T47D (cell line): ENCODE measurements around the gene AGPAT2.

Experiments used
- DNase-seq, 2 experiments: peaks; one replicate each; pipeline versions ENCODE4 v3.0.0 to v3.0.0-alpha.2; 2011 to 2012; ENCODE audit warnings: low read depth in 1 of 2, low spot score in 1 of 2
- JUND ChIP-seq: IDR thresholded peaks from 2 replicates; pipeline ENCODE4 v1.6.1; 2012; ENCODE audit warnings: low read depth
- in situ Hi-C: cut with HindIII; loops from 2 replicates; pipeline ENCODE4 v1.10.0; 2016; ENCODE audit warnings: low sequenced_read_pairs, low pct_unique_long_range_greater_than_20kb

AGPAT2 gene

DNA sequence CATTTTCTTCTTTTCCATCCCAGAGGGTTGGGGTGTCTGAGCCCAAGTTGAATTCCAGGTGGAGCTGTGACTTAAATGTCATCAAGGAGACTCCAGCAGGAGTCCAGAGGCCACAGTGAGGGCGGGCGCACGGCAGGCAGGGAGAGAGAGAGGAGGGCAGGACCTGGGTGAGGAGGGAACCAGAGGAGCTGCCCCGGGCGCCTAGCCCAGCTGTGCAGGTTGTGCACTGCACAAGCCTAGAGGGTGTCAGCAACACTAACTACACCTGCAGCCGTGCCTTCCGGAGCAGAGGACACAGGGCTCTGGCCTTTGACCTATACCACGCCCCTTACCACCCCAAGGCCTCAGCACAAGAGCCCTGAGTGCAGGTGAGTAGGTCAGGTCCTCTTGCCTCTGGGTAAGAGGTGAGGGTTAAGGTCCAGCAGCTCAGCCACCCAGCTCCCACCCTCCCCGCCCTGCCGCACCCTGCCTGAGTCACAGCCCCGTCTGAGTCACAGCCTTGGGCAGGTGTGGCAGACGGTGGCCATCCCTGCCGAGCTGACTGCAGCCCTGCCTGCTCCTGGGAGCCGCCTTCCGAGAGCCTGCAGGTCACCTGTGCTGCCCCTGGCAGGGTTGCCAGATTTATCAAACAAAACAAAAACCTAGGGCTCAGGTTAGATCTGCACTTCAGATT, 6.4 kb upstream of the AGPAT2 start:
- in situ Hi-C loops, result no loop called here
- DNase-seq, result peak in 1 of 2 experiments; percentile 47
- no peak for TF ChIP-seq JUND

DNA sequence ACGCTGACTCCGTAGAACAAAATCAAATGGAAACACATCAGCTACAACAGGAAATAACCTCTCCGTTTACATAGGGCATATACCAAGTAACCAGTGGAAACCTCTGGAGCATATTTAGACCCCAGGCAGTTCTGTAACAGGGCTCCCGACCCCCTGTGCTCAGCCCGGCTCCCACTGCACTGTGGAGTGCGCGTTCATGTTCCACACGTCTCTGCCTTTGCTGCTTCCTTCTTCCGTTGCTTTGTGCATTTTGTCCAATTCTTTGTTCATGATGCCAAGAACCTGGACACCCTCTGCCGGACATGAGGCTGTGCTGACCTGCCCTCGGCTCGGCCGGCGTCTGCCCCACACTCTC, 5.9 kb upstream of the AGPAT2 start:
- TF ChIP-seq JUND, result no peak
- in situ Hi-C loops, result no loop called here
- no peak for DNase-seq

DNA sequence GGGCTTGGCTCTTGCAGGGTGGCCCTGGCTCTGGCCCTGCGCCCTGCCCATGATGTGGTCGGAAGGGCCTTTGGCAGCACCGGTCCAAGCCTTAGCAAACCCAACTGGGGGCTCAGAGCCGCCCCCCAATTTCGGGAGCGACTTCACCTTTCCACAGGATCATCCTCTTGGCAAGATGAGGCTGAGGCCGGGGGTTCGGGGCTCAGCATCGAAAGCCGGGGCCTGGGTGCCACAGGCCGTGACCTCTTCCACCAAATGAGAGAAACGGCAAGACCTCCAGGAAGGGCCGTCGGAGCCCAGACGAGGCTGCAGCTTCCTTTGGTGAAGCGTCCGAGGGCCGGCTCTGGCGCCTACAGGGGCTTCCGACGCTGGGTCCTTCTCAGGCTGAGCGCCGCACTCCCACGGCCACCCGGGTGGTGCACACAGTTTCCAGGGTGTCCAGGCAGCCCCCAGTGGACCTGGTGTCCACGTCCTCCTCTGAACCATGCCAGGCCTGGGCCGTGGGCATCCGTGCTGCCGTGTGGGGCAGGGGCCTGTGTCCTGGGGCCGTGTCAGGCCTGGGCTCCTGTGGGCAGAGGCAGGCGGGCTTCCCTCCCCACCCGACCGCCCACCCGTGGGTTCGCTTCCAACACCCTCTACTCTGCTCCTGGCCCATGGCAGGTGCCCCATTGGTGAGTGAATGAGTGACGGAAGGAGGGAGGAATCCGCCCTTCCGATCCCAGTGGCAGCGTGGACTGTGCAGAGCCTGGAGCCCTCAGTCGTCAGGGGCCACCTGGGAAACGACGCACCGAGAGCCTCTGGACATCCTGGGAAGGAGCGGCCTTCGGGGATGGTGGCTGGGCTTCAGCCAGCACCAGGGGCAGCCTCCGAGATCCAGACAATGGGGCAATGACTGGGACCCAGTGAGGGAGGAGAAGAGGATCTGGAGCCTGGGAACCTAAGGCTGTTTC, 5.2 kb upstream of the AGPAT2 start:
- DNase-seq, result no peak

DNA sequence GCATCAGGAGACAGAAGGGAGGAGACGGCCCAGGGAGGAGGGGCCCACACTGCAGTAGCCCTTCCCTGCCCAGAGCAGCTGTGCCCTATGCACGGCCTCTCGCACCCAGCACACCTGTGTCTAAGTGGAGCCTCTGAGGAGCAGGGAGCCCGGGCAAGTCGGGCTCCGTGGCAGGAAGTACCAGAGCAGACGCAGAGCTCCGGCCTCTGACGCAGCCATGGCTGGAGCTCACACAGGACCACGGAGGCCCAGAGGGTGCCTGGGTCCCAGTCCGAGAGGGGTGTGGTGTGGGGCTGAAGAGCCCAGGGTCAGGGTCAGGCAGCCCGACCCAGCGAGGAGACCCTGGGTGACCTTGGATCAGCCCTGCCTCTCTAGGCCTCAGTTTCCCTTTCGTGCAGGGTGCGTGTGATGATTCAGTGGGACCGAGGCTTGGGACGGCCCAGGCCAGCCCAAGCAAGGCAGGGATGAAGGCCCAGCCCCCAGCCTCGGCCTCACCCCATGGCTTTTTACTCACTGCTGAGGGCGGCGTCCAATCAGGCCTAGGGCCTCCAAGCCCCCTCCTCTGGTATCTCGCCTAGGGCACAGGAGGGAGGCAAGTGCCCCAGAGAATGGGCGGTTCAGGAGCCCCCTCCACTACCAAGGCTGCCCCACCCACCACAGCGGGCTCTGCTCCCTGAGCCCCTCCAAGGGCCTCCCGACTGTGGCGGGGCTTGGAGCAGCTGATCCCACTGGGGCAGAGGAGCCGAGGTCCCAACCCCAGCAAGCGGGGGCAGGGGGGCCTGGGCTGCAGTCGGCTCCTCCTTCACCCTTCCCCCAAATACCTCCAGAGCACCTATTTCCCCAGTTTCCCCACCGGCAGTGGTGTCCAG, 4.3 kb upstream of the AGPAT2 start:
- TF ChIP-seq JUND, result no peak
- in situ Hi-C loops, result no loop called here
- DNase-seq, result no peak

More for the DNA sequence above, 5.2 kb upstream of the AGPAT2 start:
- in situ Hi-C loops, result no loop called here
- TF ChIP-seq JUND, result no peak

DNA sequence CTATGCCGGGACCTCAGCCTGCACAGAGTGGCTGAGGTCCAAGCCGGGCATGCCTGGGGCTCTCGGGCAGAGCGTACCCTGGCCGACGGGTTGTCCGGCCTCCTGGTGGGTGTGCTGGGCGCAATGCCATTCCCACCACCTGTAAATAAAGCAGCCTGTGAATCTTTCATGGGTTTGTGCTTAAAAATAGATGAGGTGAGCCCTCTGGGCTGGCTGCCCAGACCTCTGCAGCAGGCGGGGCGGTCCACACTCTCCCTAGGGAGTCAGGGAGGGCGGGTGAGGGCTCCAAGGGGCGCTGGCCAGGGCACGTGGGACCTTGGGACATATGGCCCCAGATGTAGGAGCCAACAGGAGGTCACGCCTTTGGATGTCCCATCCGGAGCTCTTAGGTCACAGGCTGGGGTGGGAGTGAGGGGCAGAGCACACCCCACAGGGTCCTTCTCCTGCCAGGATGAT, 3.6 kb upstream of the AGPAT2 start:
- no peak for TF ChIP-seq JUND
- in situ Hi-C loops, result no loop called here
- no peak for DNase-seq

GRCh38 chr9:136690104-136690805, 3.0 kb upstream of the AGPAT2 start:
- DNase-seq, result no peak
- no peak for TF ChIP-seq JUND

GRCh38 chr9:136689108-136689460, 1.8 kb upstream of the AGPAT2 start:
- DNase-seq, result no peak
- in situ Hi-C loops, result no loop called here
- TF ChIP-seq JUND, result no peak

More at GRCh38 chr9:136690104-136690805, 3.0 kb upstream of the AGPAT2 start:
- in situ Hi-C loops, result no loop called here

DNA sequence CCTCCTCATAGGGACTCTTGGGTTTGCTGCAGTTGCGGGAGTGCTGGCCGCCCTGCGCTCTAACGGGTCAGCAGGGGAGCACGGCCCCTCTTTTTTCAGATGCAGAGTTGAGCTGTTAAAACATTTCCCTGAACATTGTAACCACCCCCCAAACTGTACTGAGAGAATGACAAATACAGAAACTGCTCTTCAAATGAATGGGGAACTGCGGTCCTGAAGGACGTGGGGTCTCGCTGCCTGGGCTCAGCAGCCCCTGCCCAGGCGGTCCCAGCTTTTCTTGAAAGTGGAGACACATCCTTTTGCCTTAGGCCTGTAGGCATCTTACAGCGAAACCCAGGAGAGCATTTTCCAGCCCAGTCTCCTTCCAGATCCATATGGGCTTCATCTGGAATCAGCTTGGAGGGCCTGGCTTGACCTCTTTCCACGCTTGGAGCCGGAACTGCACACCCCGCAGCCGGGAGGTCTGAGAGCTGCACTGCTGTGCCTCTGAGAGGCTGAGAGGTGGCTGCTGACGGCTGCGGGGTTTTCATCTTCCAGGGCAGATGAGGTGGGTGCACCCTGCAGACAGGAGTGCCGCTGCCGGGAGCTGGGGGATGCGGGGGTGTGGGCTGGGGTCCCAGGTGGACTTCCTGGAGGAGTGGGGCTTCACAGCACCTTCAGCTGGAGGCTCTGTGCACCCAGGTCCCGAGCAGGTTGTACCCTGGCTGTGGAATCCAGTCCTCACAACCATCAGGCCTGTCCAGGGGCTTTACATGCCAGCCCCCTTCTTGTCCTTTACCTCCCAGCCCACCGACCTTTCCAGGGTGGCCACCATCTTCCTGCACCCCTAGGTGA, 1.2 kb upstream of the AGPAT2 start:
- DNase-seq, result no peak
- in situ Hi-C loops, result no loop called here
- TF ChIP-seq JUND, result no peak

DNA sequence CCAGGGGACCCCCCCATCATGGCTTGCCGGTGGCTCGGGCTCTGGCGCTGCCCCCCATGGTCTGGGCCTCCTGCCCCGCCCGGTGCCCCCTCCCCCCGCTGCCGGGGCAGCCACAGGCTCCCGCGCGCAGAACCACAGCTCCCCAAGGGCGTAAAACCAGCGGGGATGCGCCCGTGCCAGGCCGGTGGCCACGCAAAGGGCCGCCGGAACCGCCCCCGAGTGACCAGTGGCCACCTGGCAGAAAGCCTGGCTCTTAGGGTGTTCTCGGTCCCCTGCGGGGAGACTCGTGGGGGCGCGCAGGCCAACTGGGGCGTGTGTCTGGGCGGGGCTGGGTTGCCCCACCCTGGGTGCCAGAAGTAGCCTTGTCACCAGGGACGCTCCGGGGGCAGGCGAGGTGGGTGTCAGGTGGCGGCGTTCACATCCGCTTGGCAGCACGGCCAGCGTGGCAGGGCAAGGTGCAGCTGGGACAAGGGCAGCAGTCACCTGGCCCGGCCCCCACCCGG, 515 bp upstream of the AGPAT2 start:
- in situ Hi-C loops, result no loop called here
- no peak for TF ChIP-seq JUND
- DNase-seq, result no peak

- no peak for DNase-seq
- in situ Hi-C loops, result no loop called here
- TF ChIP-seq JUND, result no peak
These were observed 793 bp downstream of the AGPAT2 start for GRCh38 chr9:136686534-136686793.

DNA sequence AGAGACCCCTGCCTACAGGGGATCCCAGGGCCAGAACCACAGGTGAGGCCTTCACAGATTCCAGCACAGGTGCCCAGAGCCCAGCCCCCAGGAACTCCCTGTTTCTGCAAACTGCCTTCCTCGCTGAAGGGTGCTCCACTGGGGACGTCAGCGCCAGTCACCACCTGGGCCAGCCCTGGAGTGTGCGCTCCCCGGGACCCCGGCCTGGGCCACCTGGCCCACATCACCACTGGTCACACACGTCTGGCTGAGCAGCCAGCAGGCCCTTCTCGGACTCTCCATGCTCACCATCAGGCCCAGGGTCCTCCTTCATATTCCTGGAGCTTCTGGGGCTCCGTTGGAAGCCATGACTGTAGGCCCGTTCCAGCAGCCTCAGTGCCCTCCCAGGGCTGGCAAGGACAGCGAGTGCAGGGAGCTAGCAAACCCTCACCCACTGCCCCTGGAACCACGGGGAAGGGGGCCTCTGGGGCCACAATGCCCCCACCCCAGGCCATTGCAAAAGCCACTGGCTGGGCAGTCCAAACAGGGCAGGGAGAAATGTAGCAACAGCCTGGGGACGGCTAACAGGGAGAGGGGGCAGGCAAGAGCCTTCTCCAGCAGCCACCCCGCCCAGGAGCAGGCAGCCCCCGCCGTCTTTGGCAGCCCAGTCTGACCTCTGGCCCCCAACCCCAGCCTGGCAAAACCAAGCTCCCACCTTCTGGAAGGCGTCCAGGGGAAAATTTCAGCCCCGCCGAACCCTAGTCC, 1.3 kb downstream of the AGPAT2 start:
- TF ChIP-seq JUND, result no peak
- no peak for DNase-seq
- in situ Hi-C loops, result no loop called here
